Calu3 (cell line): ENCODE measurements around the gene C16orf96. TPM values are rescaled to one million over a fixed set of nuclear protein-coding genes. Genes with fewer than 3 reads are reported as not detected.

Experiments used
- BruUV-seq: library from RNA; stranded (reverse); fragments of 400-500 nt; replicated peaks from 2 replicates; lab custom pipeline; 2021; lab: Mats Ljungman, UMichigan
- CTCF ChIA-PET: fragments of 300-600 bp; sonication (Branson Sonifier 250); formaldehyde crosslinking; loops from one replicate; lab custom pipeline; 2022; ENCODE audit warnings: antibody characterized with exemption; lab: Charles Lee
- DNase-seq: peaks from one replicate; pipeline ENCODE4 v3.0.0; 2022
- H3K27ac Mint-ChIP-seq: one replicate; pipeline ENCODE4 v1.8.0; 2022; ENCODE audit warnings: mixed read lengths; ENCODE audit not compliant: unreplicated experiment
- H3K27me3 Mint-ChIP-seq: one replicate; pipeline ENCODE4 v1.8.0; 2022; ENCODE audit warnings: mixed read lengths; ENCODE audit not compliant: unreplicated experiment
- H3K36me3 Mint-ChIP-seq: one replicate; pipeline ENCODE4 v1.8.0; 2022; ENCODE audit warnings: mild to moderate bottlenecking, moderate library complexity, mixed read lengths; ENCODE audit not compliant: insufficient read depth, unreplicated experiment
- H3K4me1 Mint-ChIP-seq: one replicate; pipeline ENCODE4 v1.8.0; 2022; ENCODE audit warnings: mild to moderate bottlenecking, low read depth, mixed read lengths; ENCODE audit not compliant: unreplicated experiment
- H3K4me3 Mint-ChIP-seq: one replicate; pipeline ENCODE4 v1.8.0; 2022; ENCODE audit warnings: mild to moderate bottlenecking, low read depth, moderate library complexity, mixed read lengths; ENCODE audit not compliant: unreplicated experiment
- H3K9me3 Mint-ChIP-seq: one replicate; pipeline ENCODE4 v1.8.0; 2022; ENCODE audit warnings: low read depth, mixed read lengths; ENCODE audit not compliant: unreplicated experiment
- CTCF ChIP-seq: fragments of 200-600 bp; IDR thresholded peaks from one replicate; pipeline ENCODE4 v1.8.0; 2022; ENCODE audit warnings: antibody characterized with exemption; ENCODE audit not compliant: unreplicated experiment
- intact Hi-C: fragments of 100-400 bp; cut with micrococcal nuclease; formaldehyde crosslinking; loops from one replicate; pipeline ENCODE4 v1.10.0; 2022; ENCODE audit not compliant: unreplicated experiment
- total RNA-seq: library from RNA; stranded (reverse); gene quantifications from 2 replicates; pipeline ENCODE4 v1.2.3, GENCODE V29; 2022

The C16orf96 gene
- total RNA-seq, 1 experiment from 2014 or later, result not detected

- peaks cover 40% of the 10 kb centered on the region for H3K36me3 Mint-ChIP-seq
- no peak overlapping the region for H3K4me3 Mint-ChIP-seq
- H3K4me1 Mint-ChIP-seq, result peaks cover 12% of the 10 kb centered on the region
- no peak for DNase-seq
- peaks cover 4% of the 10 kb centered on the region for H3K9me3 Mint-ChIP-seq
- no peak overlapping the region for H3K27ac Mint-ChIP-seq
- no TSS peak for BruUV-seq
- CTCF ChIA-PET, result no interaction called here
- no peak for TF ChIP-seq CTCF
- no peaks in the 10 kb centered on the region for H3K27me3 Mint-ChIP-seq
- intact Hi-C loops, result no loop called here
These were observed 92.8 kb downstream of the C16orf96 start for GRCh38 chr16:4648917-4649316.

- no peak overlapping the region for H3K27ac Mint-ChIP-seq
These were observed 93.8 kb downstream of the C16orf96 start for GRCh38 chr16:4649744-4650442.

More at GRCh38 chr16:4649744-4650442, 93.8 kb downstream of the C16orf96 start:
- Mint-ChIP-seq H3K4me3 (no peak overlapping the region), H3K27me3 (no peaks in the 10 kb centered on the region), H3K36me3 (peaks cover 46% of the 10 kb centered on the region), H3K4me1 (peaks cover 19% of the 10 kb centered on the region), H3K9me3 (peaks cover 4% of the 10 kb centered on the region)
- intact Hi-C loops, result no loop called here
- DNase-seq, result no peak
- no TSS peak for BruUV-seq
- CTCF ChIA-PET, result interaction anchor here (0.6 to 0.9 kb wide), 4 partner anchors 13 to 139 kb away, joined by 3 to 4 read pairs (median 3); no protein-coding TSS in a partner anchor
- no peak for TF ChIP-seq CTCF

Other genes starting within 250 kb of the C16orf96 start
- 22.1 and 24.5 TPM in 2 replicates for gene GLIS2, start 240.3 kb upstream of the C16orf96 start, total RNA-seq
- 72.7 and 85.3 TPM in 2 replicates for gene PAM16, start 205.0 kb upstream of the C16orf96 start, total RNA-seq
- gene VASN, start 184.5 kb upstream of the C16orf96 start, total RNA-seq, result 18.1 and 22.4 TPM in 2 replicates
- gene CORO7, start 139.7 kb upstream of the C16orf96 start, total RNA-seq, result 49.7 and 51.0 TPM in 2 replicates
- 93.1 and 99.2 TPM in 2 replicates for gene DNAJA3, start 130.5 kb upstream of the C16orf96 start, total RNA-seq
- gene NMRAL1, start 81.7 kb upstream of the C16orf96 start, total RNA-seq, result 101 and 118 TPM in 2 replicates
- gene HMOX2, start 79.9 kb upstream of the C16orf96 start, total RNA-seq, result 79.2 and 103 TPM in 2 replicates
- 6.2 and 7.9 TPM in 2 replicates for gene CDIP1, start 17.6 kb upstream of the C16orf96 start, total RNA-seq
- 54.4 and 55.6 TPM in 2 replicates for gene UBALD1, start 58.5 kb downstream of the C16orf96 start, total RNA-seq
- gene MGRN1, start 68.5 kb downstream of the C16orf96 start, total RNA-seq, result 105 and 114 TPM in 2 replicates
- gene NUDT16L1, start 137.2 kb downstream of the C16orf96 start, total RNA-seq, result 30.6 and 32.6 TPM in 2 replicates
- 44.7 and 46.9 TPM in 2 replicates for gene ANKS3, start 177.9 kb downstream of the C16orf96 start, total RNA-seq
- gene DNAAF8, start 178.2 kb downstream of the C16orf96 start, total RNA-seq, result 0.27 and 1.8 TPM in 2 replicates
- 23.6 and 25.6 TPM in 2 replicates for gene ZNF500, start 210.8 kb downstream of the C16orf96 start, total RNA-seq
- gene SEPTIN12, start 232.0 kb downstream of the C16orf96 start, total RNA-seq, result not detected in 2 replicates
- gene SMIM22, start 239.0 kb downstream of the C16orf96 start, total RNA-seq, result 208 and 235 TPM in 2 replicates
- gene ROGDI, start 246.3 kb downstream of the C16orf96 start, total RNA-seq, result 17.9 and 20.8 TPM in 2 replicates